ENCODE data around the gene ASGR2. TPM values are rescaled to one million over a fixed set of nuclear protein-coding genes. Genes with fewer than 3 reads are reported as not detected.
"Not testable (repeated sequence)": the region's sequence is repeated elsewhere in the genome, so short reads cannot be mapped to it uniquely, and the experiment has no call there.

The ASGR2 gene
- polyA plus RNA-seq, 2 of the 4 experiments (the other 2 are of a cell fraction): 0.06 to 0.34 TPM

GRCh38 chr17:7097940-7098339, 16.7 kb downstream of the ASGR2 start:
- ATAC-seq (no peak), FAIRE-seq (no peak), DNase-seq (ENCODE audit: low read depth in 1 of 2, low spot score in 1 of 2) (no peak)
- H3K4me3 ChIP-seq: no peak overlapping the region
- H3K27ac ChIP-seq: no peak overlapping the region
- peaks cover 6% of the 10 kb centered on the region for H3K4me1 ChIP-seq
- POLR2A ChIA-PET: no interaction called here
- CTCF ChIA-PET: interaction anchor here (1.3 to 1.6 kb wide), 5 partner anchors 14 to 79 kb away, joined by 3 to 8 read pairs (median 5); no protein-coding TSS in a partner anchor
- H3K9me3 ChIP-seq: no peaks in the 10 kb centered on the region
- peak overlapping the region; percentile 12; the same call in 1 of the 3 replicates for H3K4me2 ChIP-seq
- no peak for TF ChIP-seq EHF (CRISPR knock-in tag; IDR thresholded peaks at IDR 0.05)
- TF ChIP-seq MAX (IDR thresholded peaks at IDR 0.05): no peak
- no peak for TF ChIP-seq KDM1A (IDR thresholded peaks at IDR 0.05; ENCODE audit: low read depth)
- no peak for TF ChIP-seq FOSB (CRISPR knock-in tag; IDR thresholded peaks at IDR 0.05)
- peak; percentile 38 to 50; a peak in 2 of 4 replicates for TF ChIP-seq CEBPB (IDR thresholded peaks at IDR 0.05)
- peak; percentile 63 for TF ChIP-seq MAFK (IDR thresholded peaks at IDR 0.05; ENCODE audit: partially characterized antibody)
- no peak for TF ChIP-seq TFCP2L1 (CRISPR knock-in tag; IDR thresholded peaks at IDR 0.05)
- no peak for TF ChIP-seq GATA3 (IDR thresholded peaks at IDR 0.05; ENCODE audit: borderline replicate concordance)
- TF ChIP-seq CHD4 (IDR thresholded peaks at IDR 0.05; ENCODE audit: borderline replicate concordance): no peak
- no peak for TF ChIP-seq RARB (CRISPR knock-in tag; IDR thresholded peaks at IDR 0.05)
- no peak for TF ChIP-seq FOXS1 (CRISPR knock-in tag; IDR thresholded peaks at IDR 0.05)
- WGBS (ENCODE audit: missing lambda C conversion rate): 40% methylated on average over 5 of the region's 5 CpGs

- WGBS (ENCODE audit: missing lambda C conversion rate): 98% methylated on average over 1 of the region's 1 CpG
- CTCF ChIA-PET: interaction anchor here (0.6 to 2.6 kb wide), 5 partner anchors 14 to 82 kb away, joined by 3 to 11 read pairs (median 4); no protein-coding TSS in a partner anchor
- ATAC-seq (no peak), FAIRE-seq (no peak), DNase-seq (ENCODE audit: low read depth in 1 of 2, low spot score in 1 of 2) (no peak)
- Histone ChIP-seq H3K27ac (no peak overlapping the region), H3K9me3 (no peaks in the 10 kb centered on the region), H3K4me1 (peaks cover 6% of the 10 kb centered on the region), H3K4me2 (no peak overlapping the region), H3K4me3 (no peak overlapping the region)
- POLR2A ChIA-PET: no interaction called here
- no peak for TF ChIP-seq TFCP2L1 (CRISPR knock-in tag; IDR thresholded peaks at IDR 0.05)
- TF ChIP-seq MYC (IDR thresholded peaks at IDR 0.05; ENCODE audit: borderline replicate concordance, low read length): no peak
- no peak for TF ChIP-seq CBX8 (IDR thresholded peaks at IDR 0.05)
- TF ChIP-seq RFX5 (IDR thresholded peaks at IDR 0.05): no peak
- TF ChIP-seq RARB (CRISPR knock-in tag; IDR thresholded peaks at IDR 0.05): no peak
- TF ChIP-seq JUN (IDR thresholded peaks at IDR 0.05): no peak
- no peak for TF ChIP-seq EP300 (IDR thresholded peaks at IDR 0.05)
- TF ChIP-seq RNF2 (IDR thresholded peaks at IDR 0.05; ENCODE audit: borderline replicate concordance, low read depth): no peak
- no peak for TF ChIP-seq JUNB (IDR thresholded peaks at IDR 0.05)
- TF ChIP-seq NR3C1 (IDR thresholded peaks at IDR 0.05): no peak
- no peak for TF ChIP-seq HOXB5 (CRISPR knock-in tag; IDR thresholded peaks at IDR 0.05)
- no peak for TF ChIP-seq MAZ (IDR thresholded peaks at IDR 0.05; ENCODE audit: borderline replicate concordance, low read depth, low read length)
- TF ChIP-seq TP53 (CRISPR knock-in tag; IDR thresholded peaks at IDR 0.05): no peak
- TF ChIP-seq EHMT2 (IDR thresholded peaks at IDR 0.05; ENCODE audit: low read depth): no peak
- no peak for TF ChIP-seq POLR2AphosphoS2 (conservative IDR thresholded peaks at IDR 0.05; ENCODE audit: low read length)
- TF ChIP-seq ZFP36 (IDR thresholded peaks at IDR 0.05; ENCODE audit: borderline replicate concordance, partially characterized antibody): no peak
- TF ChIP-seq HOXA7 (CRISPR knock-in tag; IDR thresholded peaks at IDR 0.05): no peak
- TF ChIP-seq SMC3 (IDR thresholded peaks at IDR 0.05): no peak
- TF ChIP-seq FOSB (CRISPR knock-in tag; IDR thresholded peaks at IDR 0.05): no peak
These were observed 19.0 kb downstream of the ASGR2 start for GRCh38 chr17:7095625-7096024.

GRCh38 chr17:7094652-7095019, 20.0 kb downstream of the ASGR2 start:
- ChIA-PET POLR2A (no interaction called here), CTCF (interaction anchor here (1.0 to 2.6 kb wide), 5 partner anchors 24 to 82 kb away, joined by 3 to 11 read pairs (median 4); no protein-coding TSS in a partner anchor)
- H3K4me3 ChIP-seq: no peak overlapping the region
- H3K4me2 ChIP-seq: no peak overlapping the region
- WGBS (ENCODE audit: missing lambda C conversion rate): 83% methylated on average over 10 of the region's 10 CpGs
- ATAC-seq (peak; percentile 41 to 56; a peak in 4 of 6 replicates), FAIRE-seq (no peak), DNase-seq (ENCODE audit: low read depth in 1 of 2, low spot score in 1 of 2) (no peak)
- no peak overlapping the region for H3K27ac ChIP-seq
- peaks cover 6% of the 10 kb centered on the region for H3K4me1 ChIP-seq
- TF ChIP-seq FOSB (CRISPR knock-in tag; IDR thresholded peaks at IDR 0.05) (no peak), NFE2L2 (conservative IDR thresholded peaks at IDR 0.05; ENCODE audit: low read length) (no peak), NR3C1 (IDR thresholded peaks at IDR 0.05) (no peak), MAX (IDR thresholded peaks at IDR 0.05) (no peak), KDM1A (IDR thresholded peaks at IDR 0.05; ENCODE audit: low read depth) (no peak), HEYL (CRISPR knock-in tag; IDR thresholded peaks at IDR 0.05) (no peak), CBX8 (IDR thresholded peaks at IDR 0.05) (no peak), ZC3H11A (IDR thresholded peaks at IDR 0.05) (no peak)
- H3K9me3 ChIP-seq: no peaks in the 10 kb centered on the region

- H3K4me3 ChIP-seq; FAIRE-seq; POLR2A ChIA-PET; DNase-seq (ENCODE audit: low read depth in 1 of 2, low spot score in 1 of 2); H3K4me2 ChIP-seq; H3K9me3 ChIP-seq; H3K27ac ChIP-seq; ATAC-seq: not testable (repeated sequence)
- 89% methylated on average over 27 of the region's 28 CpGs for WGBS (ENCODE audit: missing lambda C conversion rate)
- peaks cover 14% of the 10 kb centered on the region for H3K4me1 ChIP-seq
- CTCF ChIA-PET: interaction anchor here (1.1 kb wide), 1 partner anchor 39 kb away, joined by 5 read pairs; no protein-coding TSS in a partner anchor
These were observed 23.2 kb downstream of the ASGR2 start for GRCh38 chr17:7091311-7092005.

- DNase-seq (ENCODE audit: low read depth in 1 of 2, low spot score in 1 of 2); H3K4me3 ChIP-seq; POLR2A ChIA-PET; ATAC-seq; H3K9me3 ChIP-seq; H3K4me2 ChIP-seq; FAIRE-seq: not testable (repeated sequence)
- Histone ChIP-seq H3K4me1 (peaks cover 14% of the 10 kb centered on the region), H3K27ac (0 out of 6 replicates have a peak overlapping the region, but pooled peaks of 1 of the 2 experiments have one; percentile 13)
- CTCF ChIA-PET: interaction anchor here (1.3 kb wide), 1 partner anchor 47 kb away, joined by 3 read pairs; no protein-coding TSS in a partner anchor
- 84% methylated on average over 6 of the region's 6 CpGs for WGBS (ENCODE audit: missing lambda C conversion rate)
These were observed 25.1 kb downstream of the ASGR2 start for GRCh38 chr17:7089570-7089969.

Data from A549 (cell line).